IMR-90 (cell line): Measurements from ENCODE around the gene LRRC4C. TPM values are rescaled to one million over a fixed set of nuclear protein-coding genes. Genes with fewer than 3 reads are reported as not detected.

Experiments used
- ATAC-seq: fragments of 200-7000 bp; cut with Tn5 transposase; 2 replicates; pipeline ENCODE4 v1.9.1; 2020; ENCODE audit warnings: low read depth, mild to moderate bottlenecking, moderate library complexity
- BruUV-seq: library from RNA; stranded (reverse); fragments of 400-500 nt; replicated peaks from 2 replicates; lab custom pipeline; 2021; lab: Mats Ljungman, UMichigan
- CTCF ChIA-PET: fragments of 300-600 bp; formaldehyde crosslinking; extraction: SDS; loops from one replicate; lab custom pipeline; 2021; ENCODE audit warnings: antibody characterized with exemption; lab: Yijun Ruan, JAX
- POLR2A ChIA-PET: fragments of 300-600 bp; sonication (Branson Sonifier 250); formaldehyde crosslinking; loops from one replicate; lab custom pipeline; 2022; ENCODE audit warnings: antibody characterized with exemption; ENCODE audit not compliant: unreplicated experiment; lab: Charles Lee
- DNase-seq: peaks from one replicate; pipeline ENCODE4 v3.0.0; 2013
- H2AFZ ChIP-seq: replicated peaks from 2 replicates; pipeline ENCODE3; 2013; ENCODE audit warnings: low read length, mild to moderate bottlenecking; ENCODE audit not compliant: poor library complexity
- H2AK5ac ChIP-seq: 2 replicates; pipeline ENCODE4 v1.6.1; 2013; ENCODE audit warnings: low read depth, low read length, inconsistent platforms
- H2AK9ac ChIP-seq: replicated peaks from 2 replicates; pipeline ENCODE3; 2013; ENCODE audit warnings: mild to moderate bottlenecking, low read depth, low read length, moderate library complexity; ENCODE audit not compliant: poor library complexity
- H2BK120ac ChIP-seq: 2 replicates; pipeline ENCODE4 v1.6.1; 2013; ENCODE audit warnings: low read depth, low read length, inconsistent platforms
- H2BK15ac ChIP-seq: 3 replicates; pipeline ENCODE4 v1.6.1; 2013; ENCODE audit warnings: low read depth, low read length, inconsistent platforms
- H2BK20ac ChIP-seq: 2 replicates; pipeline ENCODE4 v1.6.1; 2013; ENCODE audit warnings: low read depth, mild to moderate bottlenecking, inconsistent platforms, low read length, moderate library complexity
- H2BK5ac ChIP-seq: 2 replicates; pipeline ENCODE4 v1.6.1; 2013; ENCODE audit warnings: mild to moderate bottlenecking, low read depth, low read length, inconsistent platforms; ENCODE audit not compliant: poor library complexity, severe bottlenecking
- H3K14ac ChIP-seq: replicated peaks from 2 replicates; pipeline ENCODE4 v1.6.1; 2013; ENCODE audit warnings: low read depth, low read length, inconsistent platforms
- H3K18ac ChIP-seq: 2 replicates; pipeline ENCODE4 v1.6.1; 2013; ENCODE audit warnings: low read depth, low read length, control low read depth
- H3K23ac ChIP-seq: 2 replicates; pipeline ENCODE4 v1.6.1; 2013; ENCODE audit warnings: low read depth, low read length, inconsistent platforms
- H3K27ac ChIP-seq: 2 replicates; pipeline ENCODE4 v1.5.1; 2013; ENCODE audit warnings: mild to moderate bottlenecking, control low read depth, low read length; ENCODE audit not compliant: insufficient read depth
- H3K27me3 ChIP-seq: 2 replicates; pipeline ENCODE4 v1.6.1; 2013; ENCODE audit warnings: low read length; ENCODE audit not compliant: control insufficient read depth, insufficient read depth
- H3K36me3 ChIP-seq: 2 replicates; pipeline ENCODE4 v1.6.1; 2013; ENCODE audit warnings: low read length, mixed read lengths; ENCODE audit not compliant: control insufficient read depth, insufficient read depth
- H3K4ac ChIP-seq: 2 replicates; pipeline ENCODE4 v1.6.1; 2013; ENCODE audit warnings: low read depth, low read length, inconsistent platforms
- H3K4me1 ChIP-seq: 2 replicates; pipeline ENCODE4 v1.6.1; 2013; ENCODE audit warnings: low read length, mixed read lengths; ENCODE audit not compliant: control insufficient read depth, insufficient read depth
- H3K4me2 ChIP-seq: 2 replicates; pipeline ENCODE4 v1.6.1; 2013; ENCODE audit warnings: low read depth, mild to moderate bottlenecking, control low read depth, low read length, moderate library complexity
- H3K4me3 ChIP-seq: 2 replicates; pipeline ENCODE4 v1.5.1; 2013; ENCODE audit warnings: low read depth, mild to moderate bottlenecking, control low read depth, low read length, moderate library complexity; ENCODE audit not compliant: insufficient read depth
- H3K56ac ChIP-seq: 2 replicates; pipeline ENCODE4 v1.6.1; 2013; ENCODE audit warnings: low read length, inconsistent platforms; ENCODE audit not compliant: insufficient read depth; ENCODE audit errors: extremely low read depth
- H3K79me1 ChIP-seq, 2 experiments: 2 replicates each; pipeline ENCODE4 v1.6.1; 2013; ENCODE audit warnings: low read length in 2 of 2, inconsistent platforms in 1 of 2, low read depth in 1 of 2
- H3K9ac ChIP-seq: 2 replicates; pipeline ENCODE4 v1.6.1; 2013; ENCODE audit warnings: low read depth, low read length, control low read depth
- H3K9me1 ChIP-seq: 2 replicates; pipeline ENCODE4 v1.6.1; 2013; ENCODE audit warnings: low read length, inconsistent platforms; ENCODE audit not compliant: insufficient read depth
- H3K9me3 ChIP-seq: 2 replicates; pipeline ENCODE4 v1.6.1; 2013; ENCODE audit warnings: low read length; ENCODE audit not compliant: control insufficient read depth, insufficient read depth
- H4K20me1 ChIP-seq: 2 replicates; pipeline ENCODE4 v1.6.1; 2013; ENCODE audit warnings: low read length, inconsistent platforms; ENCODE audit not compliant: insufficient read depth
- H4K5ac ChIP-seq: 2 replicates; pipeline ENCODE4 v1.6.1; 2013; ENCODE audit warnings: mild to moderate bottlenecking, low read depth, low read length, control low read depth
- H4K8ac ChIP-seq, 2 experiments: 2 replicates each; pipeline ENCODE4 v1.6.1; 2013; ENCODE audit warnings: low read depth in 2 of 2, low read length in 2 of 2, control low read depth in 1 of 2, inconsistent platforms in 1 of 2
- H4K91ac ChIP-seq: 2 replicates; pipeline ENCODE4 v1.6.1; 2013; ENCODE audit warnings: low read depth, low read length, inconsistent platforms; ENCODE audit not compliant: insufficient read depth
- BHLHE40 ChIP-seq: fragments of 150-350 bp; IDR thresholded peaks from 2 replicates; pipeline ENCODE4 v1.6.1; 2016; ENCODE audit warnings: mild to moderate bottlenecking, low read depth, low read length
- CHD1 ChIP-seq: IDR thresholded peaks from 2 replicates; pipeline ENCODE4 v1.6.1; 2012; ENCODE audit warnings: low read depth, low read length, improper control_type of control experiment
- FOS ChIP-seq: fragments of 150-350 bp; IDR thresholded peaks from 2 replicates; pipeline ENCODE4 v1.6.1; 2016; ENCODE audit warnings: low read depth, low read length
- MAFK ChIP-seq: IDR thresholded peaks from 2 replicates; pipeline ENCODE4 v1.6.1; 2012; ENCODE audit warnings: low read depth, low read length, improper control_type of control experiment
- MAZ ChIP-seq: IDR thresholded peaks from 2 replicates; pipeline ENCODE4 v1.6.1; 2012; ENCODE audit warnings: low read depth, mild to moderate bottlenecking, low read length, improper control_type of control experiment, moderate library complexity, borderline replicate concordance
- MXI1 ChIP-seq: IDR thresholded peaks from 2 replicates; pipeline ENCODE4 v1.6.1; 2012; ENCODE audit warnings: low read depth, mild to moderate bottlenecking, low read length, moderate library complexity, borderline replicate concordance
- RAD21 ChIP-seq: IDR thresholded peaks from 2 replicates; pipeline ENCODE4 v1.6.1; 2012; ENCODE audit warnings: low read length, improper control_type of control experiment
- RFX5 ChIP-seq: IDR thresholded peaks from 2 replicates; pipeline ENCODE4 v1.8.0; 2012; ENCODE audit warnings: low read depth, mild to moderate bottlenecking, low read length, moderate library complexity
- SMC3 ChIP-seq: fragments of 150-350 bp; IDR thresholded peaks from 2 replicates; pipeline ENCODE4 v1.6.1; 2016; ENCODE audit warnings: low read depth, mild to moderate bottlenecking, antibody characterized with exemption, low read length, moderate library complexity
- WGBS, 2 experiments: methylation state at CpG; one replicate each; pipeline versions ENCODE4 v1.1.5 to v1.1.7; 2013; ENCODE audit warnings: missing lambda C conversion rate in 2 of 2; ENCODE audit not compliant: insufficient read length in 1 of 2; ENCODE audit errors: extremely low coverage in 2 of 2; 5-methylcytosine and 5-hydroxymethylcytosine counted together
- dilution Hi-C: fragments of 300-500 bp; cut with HindIII; formaldehyde crosslinking; loops from one replicate; pipeline ENCODE4 v1.14.3; 2018; ENCODE audit warnings: low sequenced_read_pairs; ENCODE audit not compliant: unreplicated experiment
- in situ Hi-C: fragments of 300-500 bp; cut with MboI; formaldehyde crosslinking; loops from 3 replicates; pipeline ENCODE4 v1.14.3; 2019; ENCODE audit warnings: low sequenced_read_pairs, inconsistent platforms, mixed read lengths
- intact Hi-C: fragments of 100-400 bp; cut with micrococcal nuclease; formaldehyde crosslinking; loops from 2 replicates; pipeline ENCODE4 v1.10.0; 2022
- polyA plus RNA-seq, 3 experiments: library from polyadenylated mRNA; depleted of rRNA; stranded (reverse); fragments of >200 nt; gene quantifications; 2 replicates each; pipeline ENCODE4 v1.2.3, GENCODE V29; 2012; ENCODE audit warnings: low replicate concordance in 1 of 3
- total RNA-seq: library from RNA; depleted of rRNA; stranded (reverse); fragments of >200 nt; gene quantifications from 2 replicates; pipeline ENCODE4 v1.2.3, GENCODE V29; 2012
- TF ChIP-seq, protein P1 (sequence below): fragments of 150-350 bp; IDR thresholded peaks from 2 replicates; pipeline ENCODE4 v1.6.1; 2016; ENCODE audit warnings: low read depth, mild to moderate bottlenecking, low read length, moderate library complexity, borderline replicate concordance
- TF ChIP-seq, protein P2 (sequence below): fragments of 150-350 bp; IDR thresholded peaks from 2 replicates; pipeline ENCODE4 v1.6.1; 2017; ENCODE audit warnings: mild to moderate bottlenecking, antibody characterized with exemption, low read length, low read depth

LRRC4C gene
- total and polyA plus RNA-seq, 2 of the 4 experiments (the other 2 are of a cell fraction): under 0.01 to 0.03 TPM

GRCh38 chr11:41273908-41274307, 185.5 kb downstream of the LRRC4C start:
- H3K23ac ChIP-seq: no peak overlapping the region

More at GRCh38 chr11:41273908-41274307, 185.5 kb downstream of the LRRC4C start:
- ChIA-PET CTCF (no interaction called here), POLR2A (no interaction called here)
- in situ Hi-C loops (no loop called here), dilution Hi-C loops (no loop called here), intact Hi-C loops (no loop called here)
- Histone ChIP-seq H2BK15ac (no peak overlapping the region), H3K56ac (no peak overlapping the region), H3K9me1 (no peaks in the 10 kb centered on the region), H4K8ac (no peak overlapping the region), H4K5ac (no peak overlapping the region), H3K79me1 (no peaks in the 10 kb centered on the region), H2AK5ac (no peak overlapping the region), H3K4me2 (no peak overlapping the region), H4K91ac (no peak overlapping the region), H3K9me3 (peaks cover 12% of the 10 kb centered on the region), H3K14ac (no peak overlapping the region), H3K9ac (no peak overlapping the region), H2BK120ac (no peak overlapping the region), H3K27ac (no peak overlapping the region), H2BK5ac (no peak overlapping the region), H3K27me3 (no peaks in the 10 kb centered on the region), H2BK20ac (no peak overlapping the region), H4K20me1 (no peaks in the 10 kb centered on the region), H2AFZ (no peak overlapping the region), H3K4me3 (no peak overlapping the region), H3K36me3 (no peaks in the 10 kb centered on the region), H3K4me1 (no peaks in the 10 kb centered on the region), H3K18ac (no peak overlapping the region), H3K4ac (no peak overlapping the region), H2AK9ac (no peak overlapping the region)
- WGBS, 2 experiments: 50% methylated on average over 1 of the region's 3 CpGs; no CpG with 5 or more reads in 1 of the 2 experiments
- no peak for TF ChIP-seq CHD1
- TF ChIP-seq BHLHE40: no peak
- TF ChIP-seq RAD21: no peak
- no peak for TF ChIP-seq MXI1
- no peak for TF ChIP-seq SMC3
- TF ChIP-seq MAFK: no peak
- no peak for TF ChIP-seq FOS
- no peak for TF ChIP-seq RFX5
- TF ChIP-seq, protein P1, sequence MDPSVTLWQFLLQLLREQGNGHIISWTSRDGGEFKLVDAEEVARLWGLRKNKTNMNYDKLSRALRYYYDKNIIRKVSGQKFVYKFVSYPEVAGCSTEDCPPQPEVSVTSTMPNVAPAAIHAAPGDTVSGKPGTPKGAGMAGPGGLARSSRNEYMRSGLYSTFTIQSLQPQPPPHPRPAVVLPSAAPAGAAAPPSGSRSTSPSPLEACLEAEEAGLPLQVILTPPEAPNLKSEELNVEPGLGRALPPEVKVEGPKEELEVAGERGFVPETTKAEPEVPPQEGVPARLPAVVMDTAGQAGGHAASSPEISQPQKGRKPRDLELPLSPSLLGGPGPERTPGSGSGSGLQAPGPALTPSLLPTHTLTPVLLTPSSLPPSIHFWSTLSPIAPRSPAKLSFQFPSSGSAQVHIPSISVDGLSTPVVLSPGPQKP: no peak
- TF ChIP-seq MAZ: no peak
- TF ChIP-seq, protein P2, sequence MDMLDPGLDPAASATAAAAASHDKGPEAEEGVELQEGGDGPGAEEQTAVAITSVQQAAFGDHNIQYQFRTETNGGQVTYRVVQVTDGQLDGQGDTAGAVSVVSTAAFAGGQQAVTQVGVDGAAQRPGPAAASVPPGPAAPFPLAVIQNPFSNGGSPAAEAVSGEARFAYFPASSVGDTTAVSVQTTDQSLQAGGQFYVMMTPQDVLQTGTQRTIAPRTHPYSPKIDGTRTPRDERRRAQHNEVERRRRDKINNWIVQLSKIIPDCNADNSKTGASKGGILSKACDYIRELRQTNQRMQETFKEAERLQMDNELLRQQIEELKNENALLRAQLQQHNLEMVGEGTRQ: no peak
- DNase-seq (no peak), ATAC-seq (no peak)
- no TSS peak for BruUV-seq
